Fibroblast of upper back skin (primary cell): Measurements from ENCODE around the gene RAB3IL1.
A peak's percentile ranks its signal among the peaks of the same experiment; 100 is the strongest.
"Not testable (repeated sequence)": the region's sequence is repeated elsewhere in the genome, so short reads cannot be mapped to it uniquely, and the experiment has no call there.

Experiments used
- DNase-seq: peaks from one replicate; pipeline ENCODE4 v3.0.0-alpha.2; 2013

The RAB3IL1 gene

GRCh38 chr11:61917334-61918109 is at the start of gene RAB3IL1:
Gene RAB3IL1, minus strand, starts transcription at chr11:61917566. Its CDS starts 199 bp downstream, at chr11:61917367.
- peak; percentile 40 for DNase-seq

- peak; percentile 13 for DNase-seq
These were observed 49.4 kb upstream of the RAB3IL1 start for GRCh38 chr11:61966734-61967115.

- DNase-seq = not testable (repeated sequence)
These were observed 47.4 kb upstream of the RAB3IL1 start for GRCh38 chr11:61964666-61965271.

- no peak for DNase-seq
These were observed 46.8 kb upstream of the RAB3IL1 start for GRCh38 chr11:61964058-61964665.

- peak; percentile 49 for DNase-seq
These were observed 46.1 kb upstream of the RAB3IL1 start for GRCh38 chr11:61963282-61964057.

- DNase-seq = no peak
These were observed 45.6 kb upstream of the RAB3IL1 start for GRCh38 chr11:61963016-61963281.

- no peak for DNase-seq
These were observed 45.0 kb upstream of the RAB3IL1 start for GRCh38 chr11:61962213-61963015.

- DNase-seq = peak; percentile 37
These were observed 44.3 kb upstream of the RAB3IL1 start for GRCh38 chr11:61961570-61962212.

GRCh38 chr11:61960532-61960931 is 43.2 kb upstream of the RAB3IL1 start:
- DNase-seq = no peak

- no peak for DNase-seq
These were observed 42.3 kb upstream of the RAB3IL1 start for GRCh38 chr11:61959678-61960077.

GRCh38 chr11:61959114-61959513 is 41.7 kb upstream of the RAB3IL1 start:
- no peak for DNase-seq

- no peak for DNase-seq
These were observed 41.2 kb upstream of the RAB3IL1 start for GRCh38 chr11:61958590-61958989.

GRCh38 chr11:61957021-61957770 is 39.8 kb upstream of the RAB3IL1 start:
- DNase-seq = no peak

GRCh38 chr11:61956191-61957020 is 39.0 kb upstream of the RAB3IL1 start:
- DNase-seq = no peak

GRCh38 chr11:61955422-61956135 is 38.2 kb upstream of the RAB3IL1 start:
- DNase-seq = no peak

GRCh38 chr11:61954851-61955421 is 37.6 kb upstream of the RAB3IL1 start:
- DNase-seq = peak; percentile 86

- peak; percentile 72 for DNase-seq
These were observed 36.9 kb upstream of the RAB3IL1 start for GRCh38 chr11:61954106-61954850.

GRCh38 chr11:61953632-61954031 is 36.3 kb upstream of the RAB3IL1 start:
- DNase-seq = not testable (repeated sequence)

GRCh38 chr11:61952882-61953281 is 35.5 kb upstream of the RAB3IL1 start:
- DNase-seq = no peak
